H1 (cell line): Measurements from ENCODE around the gene ZNF614. TPM values are rescaled to one million over a fixed set of nuclear protein-coding genes. Genes with fewer than 3 reads are reported as not detected.

Source experiments
- NRF1 ChIP-seq: IDR thresholded peaks from 2 replicates; pipeline ENCODE4 v1.6.1; 2011; ENCODE audit warnings: mild to moderate bottlenecking, low read depth, low read length, improper control_type of control experiment
- SIN3A ChIP-seq, 2 experiments: IDR thresholded peaks in 1 of 2; conservative IDR thresholded peaks in 1 of 2; 2 replicates each; pipeline ENCODE4 v1.6.1; 2011 to 2012; ENCODE audit warnings: low read length in 2 of 2, improper control_type of control experiment in 1 of 2, low read depth in 1 of 2, mild to moderate bottlenecking in 1 of 2
- polyA plus RNA-seq, 7 experiments: library from polyadenylated mRNA; depleted of rRNA in 3 of 7; stranded (reverse) in 5 of 7; unstranded in 2 of 7; fragments of >200 nt in 5 of 7; fragments of 200-250 nt in 2 of 7; gene quantifications; 1 replicate in 5 of 7; 2 replicates in 1 of 7; 4 replicates in 1 of 7; pipeline versions ENCODE4 v1.2.1 to v1.2.3, GENCODE V29; 2011 to 2013; ENCODE audit warnings: missing spikeins in 2 of 7, mixed read lengths in 2 of 7
- total RNA-seq: library from RNA; stranded (reverse); fragmentation: NEBNext Ultra II Directional; extraction: Animal tissue kit (Norgen Biotek cat#: 25700); gene quantifications from 2 replicates; pipeline ENCODE4 v1.2.1, GENCODE V29; 2021

The ZNF614 gene
- total and polyA plus RNA-seq, 2 of the 8 experiments (the other 6 are each of a cell fraction or from before 2014, with no cell fraction given) = 4.7 to 18.7 TPM

GRCh38 chr19:52022193-52022592 is 6.0 kb downstream of the ZNF614 start (continued):
- TF ChIP-seq NRF1 (no peak), SIN3A (conservative IDR thresholded peaks at IDR 0.05 in 1 of 2, IDR thresholded peaks at IDR 0.05 in 1 of 2; ENCODE audit: low read depth in 1 of 2, low read length in 2 of 2) (no peak)
- TF ChIP-seq, all 59 proteins: peak for 0
